Measurements from ENCODE around the gene DPP6. TPM values are rescaled to one million over a fixed set of nuclear protein-coding genes. Genes with fewer than 3 reads are reported as not detected.

Gene DPP6
- total and polyA plus RNA-seq, 9 of the 15 experiments (the other 6 are each of a cell fraction or from before 2014, with no cell fraction given): not detected

- H3K9ac ChIP-seq (ENCODE audit: insufficient read depth in 1 of 2, low read depth in 2 of 2, low read length in 2 of 2): no peak overlapping the region
- in situ Hi-C loops (cut with MboI): no loop called here
- peaks cover 31 to 70% of the 10 kb centered on the region in 2 experiments for H3K27me3 ChIP-seq (ENCODE audit: control insufficient read depth in 2 of 2, insufficient read depth in 2 of 2, low read length in 2 of 2)
- H3K79me2 ChIP-seq (ENCODE audit: control insufficient read depth, insufficient read depth, low read length): no peaks in the 10 kb centered on the region
- H3K4me1 ChIP-seq (replicated peaks in 1 of 2; ENCODE audit: control insufficient read depth in 2 of 2, insufficient read depth in 2 of 2, low read length in 2 of 2): no peaks in the 10 kb centered on the region
- no peak overlapping the region for H3K27ac ChIP-seq (ENCODE audit: extremely low read depth, low read depth, low read length)
- no peak overlapping the region for H3K4me2 ChIP-seq (ENCODE audit: insufficient read depth, low read length)
- no peaks in the 10 kb centered on the region; the same call in 1 of the 2 replicates for H3K9me3 ChIP-seq (replicated peaks; ENCODE audit: control insufficient read depth, insufficient read depth, low read depth, low read length)
- FAIRE-seq (peak; percentile 77), DNase-seq (ENCODE audit: extremely low read depth in 1 of 4, low spot score in 3 of 4) (peak in 2 of 4 experiments; percentile 47 to 50), ATAC-seq (peak; percentile 88)
- no peaks in the 10 kb centered on the region for H3K36me3 ChIP-seq (ENCODE audit: control insufficient read depth, insufficient read depth, low read length)
- ChIA-PET CTCF (ENCODE audit: low intra/inter-chr PET ratio) (interaction anchor here (0.7 kb wide), 1 partner anchor 284 kb away, joined by 3 read pairs; no protein-coding TSS in a partner anchor), POLR2A (interaction anchor here (1.1 kb wide), 1 partner anchor 12 kb away, joined by 3 read pairs; no protein-coding TSS in a partner anchor)
- intact Hi-C loops (cut with micrococcal nuclease): no loop called here
- H3K4me3 ChIP-seq: no peak overlapping the region
- H3K9me1 ChIP-seq (ENCODE audit: control insufficient read depth, insufficient read depth, low read length): peaks cover 2% of the 10 kb centered on the region
- no peak overlapping the region for H2AFZ ChIP-seq (ENCODE audit: low read depth, low read length)
- WGBS (ENCODE audit: insufficient coverage, low coverage, missing lambda C conversion rate): under 1% methylated on average over 12 of the region's 12 CpGs
- H4K20me1 ChIP-seq (replicated peaks; ENCODE audit: control insufficient read depth, insufficient read depth, low read length): 0 out of 2 replicates have a peak, but pooled peaks cover 4% of the 10 kb centered on the region
- BruUV-seq (replicated peaks): no TSS peak
- TF ChIP-seq ARID3B (CRISPR knock-in tag; IDR thresholded peaks at IDR 0.05; ENCODE audit: borderline replicate concordance) (no peak), ZBTB11 (CRISPR knock-in tag; IDR thresholded peaks at IDR 0.05) (no peak), ZBTB12 (CRISPR knock-in tag; IDR thresholded peaks at IDR 0.05) (no peak), PATZ1 (CRISPR knock-in tag; IDR thresholded peaks at IDR 0.05; ENCODE audit: borderline replicate concordance) (no peak), WHSC1 (IDR thresholded peaks at IDR 0.05; ENCODE audit: low read length) (no peak), SIX5 (IDR thresholded peaks at IDR 0.05; ENCODE audit: borderline replicate concordance in 1 of 2, insufficient read depth in 1 of 2, low read depth in 1 of 2, low read length in 2 of 2) (no peak), RAD21 (CRISPR knock-in tag; conservative IDR thresholded peaks at IDR 0.05 in 1 of 2, IDR thresholded peaks at IDR 0.05 in 1 of 2) (peak in 1 of 2 experiments; percentile 52; a peak in 2 of 4 replicates), C11orf30 (IDR thresholded peaks at IDR 0.05; ENCODE audit: low read depth) (peak; percentile 61; the same call in 1 of the 2 replicates), FIP1L1 (IDR thresholded peaks at IDR 0.05; ENCODE audit: low read depth, low read length, poor library complexity, severe bottlenecking) (no peak), CBFA2T3 (IDR thresholded peaks at IDR 0.05) (no peak), SRF (CRISPR knock-in tag; IDR thresholded peaks at IDR 0.05) (no peak)
These were observed 780.5 kb downstream of the DPP6 start for GRCh38 chr7:154832557-154833138.
